SW 1271 (cell line): Measurements from ENCODE around the gene RPS6KB2.
"Not testable (repeated sequence)": the region's sequence is repeated elsewhere in the genome, so short reads cannot be mapped to it uniquely, and the experiment has no call there.

ENCODE experiments used
- DNase-seq, 2 experiments: peaks; one replicate each; lab custom pipeline; 2025; lab: John Stamatoyannopoulos, UW

Gene RPS6KB2

GRCh38 chr11:67397986-67398660, 30.2 kb upstream of the RPS6KB2 start:
- no peak for DNase-seq

GRCh38 chr11:67398661-67399563, 29.4 kb upstream of the RPS6KB2 start:
- no peak for DNase-seq

DNA sequence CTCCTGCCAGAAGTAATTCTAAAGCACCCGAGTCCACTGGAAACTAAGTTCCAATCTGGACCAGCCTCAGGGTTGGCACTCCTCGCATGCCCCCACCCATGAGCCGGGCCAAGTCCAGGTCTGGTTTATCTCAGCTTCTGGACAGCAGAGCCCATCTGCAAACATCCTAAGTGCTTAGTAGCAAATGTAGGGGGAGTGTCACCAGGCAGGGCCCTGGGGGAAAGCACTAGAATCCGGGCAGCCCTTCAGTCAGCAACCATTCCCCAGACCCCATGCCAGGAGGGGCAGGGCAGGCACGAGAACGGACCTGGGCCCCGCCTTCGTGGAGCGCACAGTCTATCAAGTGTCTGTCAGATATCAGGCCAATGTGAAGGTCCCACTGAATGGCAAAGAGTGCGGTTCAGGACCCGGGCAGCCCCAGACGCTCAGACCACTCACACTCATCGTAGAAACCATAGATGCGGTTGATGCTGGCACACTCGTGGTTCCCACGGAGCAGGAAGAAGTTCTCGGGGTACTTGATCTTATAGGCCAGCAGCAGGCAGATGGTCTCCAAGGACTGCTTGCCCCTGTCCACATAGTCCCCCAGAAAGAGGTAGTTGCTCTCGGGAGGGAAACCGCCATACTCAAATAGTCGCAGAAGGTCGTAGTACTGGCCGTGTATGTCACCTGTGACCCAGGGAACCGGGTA, 27.9 kb upstream of the RPS6KB2 start:
- no peak for DNase-seq

GRCh38 chr11:67400942-67401494, 27.3 kb upstream of the RPS6KB2 start:
- DNase-seq: no peak

DNA sequence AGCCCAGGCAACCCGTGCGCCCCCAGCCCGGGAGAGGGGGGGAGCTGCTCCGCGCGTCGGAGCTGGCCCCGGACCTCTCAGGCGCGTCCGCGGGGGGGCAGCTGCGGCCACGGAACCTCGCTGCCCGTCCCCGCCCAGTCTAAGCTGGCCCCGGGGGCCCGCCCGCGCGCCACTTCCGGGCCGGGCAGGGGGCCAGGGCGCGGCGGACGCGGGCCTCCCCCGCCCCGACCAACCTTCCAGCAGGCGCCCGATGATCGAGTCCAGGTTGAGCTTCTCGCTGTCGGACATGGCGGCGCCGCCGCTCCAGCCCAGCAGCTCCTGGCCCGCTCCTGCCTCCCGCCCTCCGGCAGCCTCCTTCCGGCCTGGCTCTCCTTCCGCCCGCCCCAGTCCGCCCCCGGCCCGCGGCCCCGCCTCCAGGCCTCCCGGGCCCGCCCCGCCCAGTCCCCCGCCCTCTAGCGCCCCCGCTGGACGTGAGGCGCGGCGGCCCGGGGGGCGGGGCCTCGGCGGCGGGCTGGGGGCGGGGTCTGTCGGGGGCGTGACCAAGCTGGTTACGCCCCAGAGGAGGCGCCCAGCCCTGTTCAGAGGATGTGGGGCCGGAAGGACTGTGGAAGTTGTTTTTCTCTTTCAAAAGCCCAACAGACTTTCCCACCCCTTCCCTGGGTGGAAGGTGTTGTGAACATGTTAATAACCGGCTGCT, 26.7 kb upstream of the RPS6KB2 start, which contains the start of gene PPP1CA:
TSS of gene PPP1CA (minus strand) at position 364 of the 697 bp plus-strand sequence. CDS start at position 288, 76 bp downstream.
- peak; percentile 70 to 85 for DNase-seq

DNA sequence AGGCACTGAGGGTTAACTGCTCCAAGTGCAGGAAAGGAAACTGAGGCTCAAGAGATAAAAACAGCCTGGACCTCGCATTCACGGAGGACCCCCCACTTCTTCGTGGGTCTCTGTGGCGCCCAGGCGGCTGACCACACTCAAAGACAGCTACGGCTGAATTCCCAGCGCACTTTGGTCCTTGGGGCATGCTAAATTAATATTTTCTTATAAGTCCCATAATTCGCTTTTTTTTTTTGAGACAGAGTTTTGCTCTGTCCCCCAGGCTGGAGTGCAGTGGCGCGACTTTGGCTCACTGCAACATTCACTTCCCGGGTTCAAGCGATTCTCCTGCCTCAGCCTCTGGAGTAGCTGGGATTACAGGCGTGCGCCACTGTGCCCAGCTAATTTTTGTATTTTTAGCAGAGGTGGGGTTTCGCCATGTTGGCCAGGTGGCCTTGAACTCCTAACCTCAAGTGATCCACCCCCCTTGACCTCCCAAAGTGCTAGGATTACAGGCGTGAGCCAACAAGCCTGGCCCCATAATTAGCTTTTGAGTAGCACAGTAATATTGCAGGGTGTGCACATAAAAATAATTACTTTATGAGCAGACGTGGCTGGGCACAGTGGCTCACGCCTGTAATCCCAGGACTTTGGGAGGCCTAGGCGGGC, 26.0 kb upstream of the RPS6KB2 start:
- not testable (repeated sequence) for DNase-seq

- DNase-seq: not testable (repeated sequence)
Measured at GRCh38 chr11:67403085-67403484, 25.2 kb upstream of the RPS6KB2 start.

DNA sequence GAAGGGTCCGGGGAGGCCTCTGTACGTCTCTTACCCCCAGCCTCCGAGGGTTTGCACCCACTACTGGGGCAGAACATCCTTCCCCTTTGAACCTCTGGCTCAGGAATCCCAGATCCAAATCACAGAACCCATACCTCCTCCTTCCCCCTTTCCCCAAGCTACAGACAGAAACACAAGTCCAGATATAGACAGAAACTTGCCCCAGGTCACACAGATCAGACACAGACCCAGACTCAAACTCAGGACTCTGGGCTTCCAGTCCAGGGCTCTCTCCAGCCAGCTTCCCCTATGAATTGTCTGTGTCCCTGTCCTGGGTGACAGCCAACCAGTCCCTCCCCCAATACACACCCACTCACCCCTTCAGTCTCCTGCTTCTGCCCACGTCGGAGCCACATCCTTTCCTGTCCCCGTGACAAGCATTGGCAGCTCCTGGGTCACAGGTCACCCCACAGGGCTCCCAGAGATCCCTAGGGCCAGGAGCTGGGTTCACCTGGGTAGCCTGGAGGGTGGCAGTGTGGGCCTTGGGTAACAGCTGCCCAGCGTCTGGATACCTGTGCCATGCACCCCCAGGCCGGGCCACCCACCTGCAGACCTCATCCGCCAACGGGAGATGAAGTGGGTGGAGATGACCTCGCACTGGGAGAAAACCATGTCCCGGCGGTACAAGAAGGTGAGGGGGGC, 23.6 kb upstream of the RPS6KB2 start:
- DNase-seq: no peak

DNA sequence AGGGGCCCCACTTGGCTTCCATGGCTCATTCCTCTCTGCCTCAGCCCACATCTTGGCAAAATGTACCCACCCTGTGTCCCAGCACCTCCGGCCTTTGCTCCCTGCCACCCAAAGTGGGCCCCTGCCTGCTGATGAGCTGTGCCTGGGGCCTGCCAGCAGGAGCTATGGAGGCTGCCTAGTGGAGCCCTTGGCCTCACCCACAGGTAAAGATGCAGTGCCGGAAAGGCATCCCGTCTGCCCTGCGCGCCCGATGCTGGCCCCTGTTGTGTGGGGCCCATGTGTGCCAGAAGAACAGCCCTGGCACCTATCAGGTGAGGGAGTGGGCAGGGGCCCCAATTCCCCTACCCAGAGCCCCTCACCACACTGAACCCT, 23.1 kb upstream of the RPS6KB2 start:
- DNase-seq: no peak

- no peak for DNase-seq
Measured at GRCh38 chr11:67405688-67406339, 22.5 kb upstream of the RPS6KB2 start.

- no peak for DNase-seq
Measured at GRCh38 chr11:67406420-67406968, 21.8 kb upstream of the RPS6KB2 start.

DNA sequence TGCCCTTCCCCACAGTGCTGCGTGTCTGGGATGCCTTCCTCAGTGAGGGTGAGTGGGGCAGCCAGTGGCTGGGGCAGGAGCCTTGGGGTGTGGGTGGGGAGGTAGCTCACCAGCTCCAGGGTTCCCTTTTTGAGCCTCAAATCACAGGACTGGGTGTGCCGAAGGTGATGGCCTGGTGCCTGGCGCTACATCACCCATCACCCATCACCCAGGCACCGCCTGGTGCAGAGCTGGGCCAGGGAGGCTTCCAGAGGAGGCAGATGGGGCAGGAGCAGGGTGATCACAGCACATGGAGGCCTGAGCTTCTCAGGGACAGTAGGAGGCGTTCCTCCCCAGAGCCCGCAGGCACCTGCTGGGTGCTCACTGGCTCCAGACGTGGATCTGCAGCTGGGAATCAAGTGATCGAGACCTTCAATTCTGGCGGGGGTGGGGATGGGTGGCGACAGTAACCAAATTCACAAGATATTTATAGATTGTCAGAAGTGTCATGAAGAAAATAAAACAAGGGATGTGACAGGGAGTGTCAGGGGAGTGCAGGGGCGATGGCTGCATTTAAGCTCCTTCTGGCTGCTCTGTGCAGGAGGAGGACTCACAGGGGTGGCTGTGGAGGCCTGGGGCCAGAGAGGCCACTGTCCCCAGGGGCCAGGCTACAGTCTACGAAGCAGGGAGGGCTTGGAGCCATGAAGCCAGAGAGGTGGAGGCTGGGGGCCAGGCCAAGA, 21.2 kb upstream of the RPS6KB2 start:
- no peak for DNase-seq

- DNase-seq: no peak
Measured at GRCh38 chr11:67407688-67408163, 20.6 kb upstream of the RPS6KB2 start.

DNA sequence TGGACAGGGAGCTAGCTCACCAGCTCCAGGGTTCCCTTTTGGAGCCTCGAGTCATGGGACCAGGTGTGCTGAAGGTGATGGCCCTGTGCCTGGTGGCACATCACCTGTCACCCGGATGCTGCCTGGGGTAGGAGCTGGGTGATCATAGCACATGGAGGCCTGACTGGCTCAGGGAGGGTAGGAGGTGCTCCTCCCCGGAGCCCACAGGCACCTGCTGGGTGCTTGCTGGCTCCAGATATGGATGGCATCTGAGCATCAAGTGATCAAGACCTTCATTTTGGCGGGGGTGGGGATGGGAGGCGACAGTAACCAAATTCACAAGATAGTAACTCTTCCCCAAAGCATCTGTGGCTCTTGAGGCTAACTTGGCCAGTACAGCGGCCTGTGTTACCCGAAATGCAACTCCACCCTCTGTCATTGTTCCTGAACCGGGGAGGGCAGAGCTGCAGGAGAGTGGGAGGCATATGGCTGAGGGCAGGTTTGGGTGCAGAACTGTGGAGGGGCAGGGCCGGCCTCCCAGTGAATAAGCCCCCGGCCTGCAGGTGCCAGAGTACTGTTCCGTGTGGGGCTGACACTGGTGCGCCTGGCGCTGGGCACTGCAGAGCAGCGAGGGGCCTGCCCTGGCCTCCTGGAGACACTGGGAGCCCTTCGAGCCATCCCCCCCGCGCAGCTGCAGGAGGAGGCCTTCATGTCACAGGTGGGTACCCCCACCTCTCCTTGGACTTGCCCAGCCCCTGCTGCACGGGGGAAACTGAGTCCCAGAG, 19.7 kb upstream of the RPS6KB2 start:
- DNase-seq: no peak

DNA sequence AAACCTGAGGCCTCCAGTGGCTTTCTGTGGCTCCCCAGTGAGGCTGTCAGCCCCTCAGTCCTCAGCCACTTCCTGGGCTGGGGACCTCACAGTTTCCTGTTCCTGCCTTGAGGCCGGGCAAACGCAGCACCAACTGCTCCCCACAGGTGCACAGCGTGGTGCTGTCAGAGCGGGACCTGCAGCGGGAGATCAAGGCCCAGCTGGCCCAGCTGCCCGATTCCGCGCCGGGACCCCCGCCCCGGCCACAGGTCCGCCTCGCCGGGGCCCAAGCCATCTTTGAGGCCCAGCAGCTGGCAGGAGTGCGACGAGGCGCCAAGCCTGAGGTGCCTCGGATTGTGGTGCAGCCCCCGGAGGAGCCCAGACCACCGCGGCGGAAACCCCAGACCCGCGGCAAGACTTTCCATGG, 19.0 kb upstream of the RPS6KB2 start:
- no peak for DNase-seq

DNA sequence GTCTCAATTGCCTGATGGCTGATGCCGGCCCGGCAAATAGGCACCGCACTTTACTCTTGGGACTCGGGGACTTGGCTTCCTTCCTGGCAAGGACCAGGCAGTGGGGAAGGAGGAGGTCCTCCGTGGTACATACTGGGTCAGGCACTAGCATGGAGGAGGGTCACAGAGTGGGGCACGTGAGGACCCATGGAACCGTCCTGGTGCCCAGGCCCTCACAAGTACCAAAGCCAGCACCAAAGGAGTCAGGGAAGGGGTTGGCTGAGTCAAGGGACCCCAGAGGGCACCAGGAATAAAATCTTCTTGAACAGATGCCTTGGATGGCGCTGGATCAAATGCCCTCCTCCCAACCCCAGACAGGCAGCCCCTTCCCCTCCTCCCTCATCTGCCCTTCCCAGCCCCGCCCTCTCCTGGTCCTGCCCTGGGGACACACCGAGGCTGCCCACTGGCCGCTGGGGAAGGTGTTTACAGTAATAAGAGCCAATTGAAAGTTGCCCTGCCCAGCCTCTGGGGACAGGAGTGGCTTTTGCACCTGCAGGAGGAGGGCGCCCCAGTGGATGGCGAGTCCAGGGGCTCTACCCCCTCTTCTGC, 18.4 kb upstream of the RPS6KB2 start:
- no peak for DNase-seq

DNA sequence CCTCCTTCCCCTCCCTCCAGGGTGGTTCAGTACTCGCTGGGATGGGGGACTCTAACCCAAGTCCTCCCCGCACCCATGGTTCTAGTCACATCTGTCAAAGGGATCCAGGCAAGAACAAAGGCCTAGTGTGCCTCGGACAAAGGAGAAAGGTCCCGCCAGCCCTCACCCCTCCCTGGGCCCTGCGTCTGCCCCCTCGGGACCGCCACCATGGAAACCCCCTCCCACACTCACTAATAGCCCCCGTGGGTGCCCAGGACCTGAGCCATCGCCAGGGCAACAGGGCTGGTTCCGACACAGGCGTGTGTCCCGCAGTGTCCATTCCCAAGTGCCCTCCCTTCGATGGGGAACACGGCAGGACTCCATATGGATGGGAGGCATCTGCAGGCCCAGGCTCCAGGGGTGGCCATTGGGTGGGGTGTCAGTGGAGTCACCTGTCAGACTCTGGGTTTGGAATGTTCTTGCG, 17.9 kb upstream of the RPS6KB2 start:
- no peak for DNase-seq
